Measurements from ENCODE around the gene BRSK2.

The BRSK2 gene

DNA sequence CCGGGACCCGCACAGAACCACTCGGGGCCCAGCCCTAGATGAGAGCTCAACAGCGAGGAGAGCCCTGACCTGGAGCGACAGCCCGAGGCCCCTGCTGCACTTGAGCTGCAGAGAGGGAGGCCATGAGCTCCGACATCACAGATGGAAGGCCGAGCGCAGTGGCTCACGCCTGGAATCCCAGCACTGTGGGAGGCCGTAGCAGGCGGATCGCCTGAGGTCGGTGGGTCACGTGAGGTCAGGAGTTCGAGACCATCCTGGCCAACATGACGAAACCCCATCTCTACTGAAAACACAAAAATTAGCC is 13.8 kb upstream of the BRSK2 start:
- Histone ChIP-seq H3K4me2 (no peak overlapping the region), H3K36me3 (no peaks in the 10 kb centered on the region), H3K4me3 (no peak overlapping the region), H4K20me1 (no peaks in the 10 kb centered on the region), H3K9ac (no peak overlapping the region), H3K9me3 (no peaks in the 10 kb centered on the region), H3K27ac (no peak overlapping the region), H3K4me1 (no peaks in the 10 kb centered on the region), H3K27me3 (no peaks in the 10 kb centered on the region)
- no peak for TF ChIP-seq Cebpa-rat (IDR thresholded peaks at IDR 0.05)

DNA sequence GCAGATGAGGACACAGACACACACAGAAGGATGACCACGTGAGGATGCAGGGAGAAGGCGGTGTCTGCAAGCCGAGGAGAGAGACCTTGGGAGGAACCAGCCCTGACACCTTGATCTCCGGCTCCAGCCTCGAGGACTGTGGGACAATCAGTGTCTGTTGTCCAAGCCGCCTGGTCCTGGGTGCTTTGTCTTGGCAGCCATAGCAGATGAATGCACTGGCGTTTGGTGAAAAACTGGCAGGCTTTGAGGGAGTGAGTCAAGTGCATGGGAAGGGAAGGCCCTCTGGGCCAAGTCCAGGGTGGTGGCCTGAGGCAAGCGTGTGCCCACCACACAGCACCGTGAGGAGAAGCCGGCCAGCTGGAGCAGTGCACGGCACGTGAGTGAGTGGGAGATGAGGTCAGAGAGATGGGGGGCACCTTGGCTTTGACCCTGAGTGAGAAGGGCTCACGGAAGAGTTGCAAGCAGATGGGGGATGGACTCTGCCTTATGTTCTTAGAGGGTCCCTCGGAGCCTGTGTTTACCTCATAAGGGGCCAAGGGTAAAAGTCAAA is 12.4 kb upstream of the BRSK2 start:
- H3K36me3 ChIP-seq = no peaks in the 10 kb centered on the region
- H4K20me1 ChIP-seq = no peaks in the 10 kb centered on the region
- no peak overlapping the region for H3K27ac ChIP-seq
- no peaks in the 10 kb centered on the region for H3K4me1 ChIP-seq
- no peak overlapping the region for H3K4me2 ChIP-seq
- no peak for TF ChIP-seq Cebpa-rat (IDR thresholded peaks at IDR 0.05)
- no peak overlapping the region for H3K4me3 ChIP-seq
- no peak overlapping the region for H3K9ac ChIP-seq
- no peaks in the 10 kb centered on the region for H3K9me3 ChIP-seq
- H3K27me3 ChIP-seq = no peaks in the 10 kb centered on the region

DNA sequence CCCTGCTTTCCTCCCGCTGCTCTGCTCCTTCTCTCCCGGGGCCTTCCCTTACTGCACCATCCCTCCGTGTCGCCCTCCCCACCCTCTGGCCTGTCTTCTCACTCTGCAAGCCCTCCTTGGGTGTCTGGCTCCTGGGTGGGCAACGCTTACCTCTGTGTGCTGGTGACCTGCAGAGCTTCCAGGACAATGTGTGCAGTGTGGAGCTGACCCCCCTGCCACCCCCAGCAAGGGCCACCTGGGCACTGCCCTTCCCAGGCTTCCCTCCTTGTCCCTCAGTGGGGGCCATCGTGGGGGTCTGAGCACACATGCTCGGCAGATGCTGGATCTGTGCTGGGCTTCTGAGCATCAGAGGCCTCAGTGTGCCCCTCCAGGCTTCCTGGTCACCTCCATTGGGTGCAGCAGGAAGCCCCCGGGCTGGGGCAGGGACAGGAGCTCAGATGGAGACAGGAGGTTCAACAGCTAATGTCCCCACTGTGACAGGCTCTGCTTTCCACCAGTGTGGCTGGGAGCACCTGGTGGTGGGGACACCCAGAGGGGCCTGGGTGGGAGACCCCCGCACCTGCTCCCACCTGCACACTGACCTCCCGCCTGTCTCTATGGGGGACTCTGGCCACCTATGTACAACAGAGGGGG is 7.8 kb upstream of the BRSK2 start:
- peaks cover 25% of the 10 kb centered on the region for H3K4me1 ChIP-seq
- no peak overlapping the region for H3K4me3 ChIP-seq
- H3K36me3 ChIP-seq = no peaks in the 10 kb centered on the region
- H3K4me2 ChIP-seq = peak overlapping the region; percentile 90
- H4K20me1 ChIP-seq = no peaks in the 10 kb centered on the region
- no peaks in the 10 kb centered on the region for H3K27me3 ChIP-seq
- no peak overlapping the region for H3K27ac ChIP-seq
- no peak for TF ChIP-seq Cebpa-rat (IDR thresholded peaks at IDR 0.05)
- no peaks in the 10 kb centered on the region for H3K9me3 ChIP-seq
- H3K9ac ChIP-seq = no peak overlapping the region

DNA sequence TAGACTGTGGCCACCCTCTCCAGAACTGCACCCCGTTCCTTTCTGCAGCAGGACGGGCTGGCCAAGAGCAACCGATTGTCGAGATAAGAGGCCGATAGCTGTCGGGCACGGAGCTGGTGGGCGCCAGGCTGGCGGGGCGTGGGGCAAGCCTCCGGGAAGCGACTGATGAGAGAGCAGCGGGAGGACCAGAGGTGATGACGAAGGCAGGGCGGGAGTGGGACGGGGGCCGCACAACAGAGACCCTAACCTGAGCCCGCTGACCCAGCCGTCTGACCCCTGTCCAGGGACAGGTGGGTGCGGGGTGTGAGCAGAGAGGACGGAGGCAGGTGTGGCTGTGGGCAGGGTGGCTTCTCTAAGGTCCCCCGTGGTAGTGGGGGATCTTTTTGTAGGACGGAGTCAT is 7.3 kb upstream of the BRSK2 start:
- no peaks in the 10 kb centered on the region for H3K27me3 ChIP-seq
- H3K4me2 ChIP-seq = peak overlapping the region; percentile 90
- H4K20me1 ChIP-seq = no peaks in the 10 kb centered on the region
- peak overlapping the region; percentile 65; the same call in 1 of the 2 replicates for H3K27ac ChIP-seq
- no peaks in the 10 kb centered on the region for H3K9me3 ChIP-seq
- no peaks in the 10 kb centered on the region for H3K36me3 ChIP-seq
- no peak for TF ChIP-seq Cebpa-rat (IDR thresholded peaks at IDR 0.05)
- H3K4me3 ChIP-seq = peak overlapping the region; percentile 66
- peak overlapping the region; percentile 58; the same call in 1 of the 2 replicates for H3K9ac ChIP-seq
- peaks cover 25% of the 10 kb centered on the region for H3K4me1 ChIP-seq

DNA sequence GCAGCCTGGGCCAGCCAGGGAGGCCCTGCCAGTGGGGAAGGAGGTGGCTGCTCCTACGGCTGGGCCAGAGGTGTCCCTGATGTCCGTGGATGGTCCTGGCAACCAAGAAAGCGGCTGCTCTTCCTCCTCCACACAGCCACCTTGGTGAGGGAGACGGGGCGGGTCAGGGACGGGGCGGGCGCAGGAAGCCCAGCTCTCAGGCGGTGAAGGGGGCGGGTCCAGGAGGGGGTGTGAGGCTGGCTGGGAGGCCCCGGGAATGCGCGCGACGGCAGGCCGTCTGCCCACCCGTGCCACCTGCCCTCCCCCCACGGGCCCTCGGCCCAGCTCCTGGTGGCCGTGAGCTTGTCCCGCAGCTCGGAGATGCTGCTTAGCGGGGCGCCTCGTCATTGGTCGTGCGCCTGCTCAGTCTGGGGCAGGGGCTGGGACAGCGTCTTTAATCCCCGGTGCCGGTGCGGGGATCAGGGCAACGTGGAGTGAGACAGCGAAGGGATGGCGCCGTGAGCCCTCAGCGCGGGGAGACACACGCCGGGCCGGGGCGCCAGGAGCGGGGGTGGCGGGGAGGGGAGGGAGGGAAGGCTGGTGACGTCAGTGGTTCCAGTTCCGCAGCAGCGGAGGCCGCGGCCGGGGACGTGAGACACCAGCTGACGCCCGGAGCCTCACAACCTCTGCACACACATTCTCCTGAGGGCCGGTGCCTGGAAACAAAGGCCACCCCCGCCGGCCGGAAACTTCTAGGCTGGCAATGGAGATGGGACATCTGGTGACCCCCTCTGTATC is 6.7 kb upstream of the BRSK2 start:
- Histone ChIP-seq H3K4me3 (peak overlapping the region; percentile 66), H3K4me1 (peaks cover 28% of the 10 kb centered on the region), H3K36me3 (no peaks in the 10 kb centered on the region), H3K27ac (peak overlapping the region; percentile 65; the same call in 1 of the 2 replicates), H3K9ac (peak overlapping the region; percentile 58; the same call in 1 of the 2 replicates), H3K9me3 (no peaks in the 10 kb centered on the region), H4K20me1 (no peaks in the 10 kb centered on the region), H3K4me2 (peak overlapping the region; percentile 90), H3K27me3 (peaks cover 3% of the 10 kb centered on the region)
- no peak for TF ChIP-seq Cebpa-rat (IDR thresholded peaks at IDR 0.05)

DNA sequence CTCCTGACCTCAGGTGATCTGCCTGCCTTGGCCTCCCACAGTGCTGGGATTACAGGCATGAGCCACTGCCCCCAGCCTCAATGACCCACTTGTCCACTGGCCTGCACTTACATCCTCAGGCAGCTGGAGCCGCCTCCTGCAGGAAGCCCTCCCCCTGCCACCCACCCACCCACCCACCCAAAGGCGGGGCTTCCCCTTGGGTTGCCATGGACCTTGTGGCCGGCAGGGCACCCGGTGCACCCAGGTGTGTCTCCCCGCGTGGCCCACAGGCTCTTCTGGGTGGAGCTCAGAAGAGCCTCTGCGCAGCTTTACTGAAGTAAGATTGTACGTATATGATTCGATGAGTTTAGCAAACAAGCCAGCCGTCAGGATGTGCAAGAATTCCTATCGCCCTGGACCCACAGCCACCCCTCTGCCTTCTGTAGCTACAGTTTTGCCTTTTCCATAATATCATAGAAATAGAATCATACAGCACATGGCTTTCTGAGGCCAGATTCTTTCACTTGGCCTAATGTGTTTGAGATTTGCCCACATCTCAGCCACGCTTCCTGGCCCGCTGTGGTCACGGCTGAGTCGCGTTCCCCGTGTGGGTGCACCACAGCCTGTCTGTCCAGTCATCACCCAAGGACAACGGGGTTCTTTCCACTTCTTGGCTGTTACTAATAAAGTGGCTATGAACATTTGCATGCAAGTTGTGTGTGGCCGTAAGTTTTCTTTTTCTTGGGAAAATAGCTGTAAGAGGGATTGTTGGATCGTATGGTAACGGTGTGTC is 5.3 kb upstream of the BRSK2 start:
- H3K27me3 ChIP-seq = peaks cover 16% of the 10 kb centered on the region
- H3K27ac ChIP-seq = no peak overlapping the region
- no peaks in the 10 kb centered on the region for H4K20me1 ChIP-seq
- no peak overlapping the region for H3K9ac ChIP-seq
- H3K4me1 ChIP-seq = peaks cover 41% of the 10 kb centered on the region
- H3K36me3 ChIP-seq = no peaks in the 10 kb centered on the region
- peak overlapping the region; percentile 90 for H3K4me2 ChIP-seq
- no peak for TF ChIP-seq Cebpa-rat (IDR thresholded peaks at IDR 0.05)
- no peaks in the 10 kb centered on the region for H3K9me3 ChIP-seq
- no peak overlapping the region for H3K4me3 ChIP-seq

DNA sequence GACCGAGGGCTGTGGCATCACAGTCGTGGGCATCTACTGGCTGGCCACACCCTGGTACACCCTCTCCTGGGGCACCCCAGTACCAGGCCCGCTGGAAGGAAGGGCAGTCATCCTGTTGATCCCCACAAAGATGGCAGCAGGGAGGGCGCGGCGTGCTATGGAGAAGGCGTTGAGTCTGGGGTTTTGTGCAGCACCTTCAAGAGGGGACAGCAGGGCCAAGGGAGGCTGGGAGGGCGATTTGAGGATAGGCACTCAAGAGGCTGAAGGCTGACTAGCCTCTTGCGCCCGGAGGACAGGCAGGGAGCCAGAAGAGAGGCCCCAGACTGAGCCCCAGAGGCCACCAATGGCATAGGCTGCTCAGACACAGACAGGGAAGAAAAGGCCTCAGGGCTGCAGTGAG is 2.2 kb upstream of the BRSK2 start:
- Histone ChIP-seq H3K27me3 (peaks cover 48% of the 10 kb centered on the region), H3K4me3 (no peak overlapping the region), H3K36me3 (no peaks in the 10 kb centered on the region), H4K20me1 (peaks cover 20% of the 10 kb centered on the region), H3K9ac (no peak overlapping the region), H3K27ac (no peak overlapping the region), H3K4me2 (peak overlapping the region; percentile 100; the same call in 1 of the 2 replicates), H3K4me1 (peaks cover 41% of the 10 kb centered on the region), H3K9me3 (no peaks in the 10 kb centered on the region)
- TF ChIP-seq Cebpa-rat (IDR thresholded peaks at IDR 0.05) = no peak

DNA sequence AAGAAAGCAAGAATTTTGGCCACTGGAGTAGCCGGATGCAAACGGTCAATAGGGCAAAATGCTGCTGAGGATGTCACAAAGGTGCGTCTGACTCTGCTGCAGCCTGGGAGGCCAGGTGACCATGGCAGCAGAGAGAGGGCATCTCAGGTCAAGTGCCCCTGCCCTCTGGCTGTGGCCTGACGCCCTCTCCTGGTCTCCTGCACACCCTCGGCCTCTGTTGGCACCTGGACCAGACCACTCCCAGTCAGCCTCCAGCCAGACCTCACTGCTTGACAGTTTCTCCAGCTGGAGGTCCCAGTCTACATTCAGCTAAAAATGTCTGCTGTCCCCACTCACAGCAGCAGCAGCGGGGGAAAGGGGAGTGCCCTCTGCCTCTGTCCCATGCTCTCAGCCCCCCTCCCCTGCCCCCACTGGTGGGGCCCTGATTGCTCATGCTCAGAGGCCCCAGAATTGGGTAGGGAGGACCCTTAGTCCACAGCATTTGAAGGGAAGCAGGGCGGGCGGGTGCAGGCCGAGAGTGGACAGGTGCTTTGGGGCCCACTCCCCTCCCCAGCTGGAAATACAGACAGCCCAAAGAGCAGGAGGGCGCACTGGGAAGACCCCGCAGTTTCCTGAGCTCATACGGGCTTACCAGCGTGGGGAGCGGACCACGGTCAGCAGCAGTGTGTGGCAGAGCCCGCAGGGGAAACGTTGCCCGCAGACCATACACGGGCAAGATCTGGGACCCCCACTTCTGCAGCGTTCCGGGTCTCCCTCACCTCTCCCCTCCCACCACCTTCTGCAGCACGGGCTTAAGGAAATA is 1.6 kb upstream of the BRSK2 start:
- no peaks in the 10 kb centered on the region for H3K36me3 ChIP-seq
- H3K9ac ChIP-seq = no peak overlapping the region
- H3K4me3 ChIP-seq = peak overlapping the region; percentile 68
- peaks cover 54% of the 10 kb centered on the region for H3K27me3 ChIP-seq
- peaks cover 38% of the 10 kb centered on the region for H3K4me1 ChIP-seq
- TF ChIP-seq Cebpa-rat (IDR thresholded peaks at IDR 0.05) = no peak
- peaks cover 27% of the 10 kb centered on the region for H4K20me1 ChIP-seq
- H3K9me3 ChIP-seq = no peaks in the 10 kb centered on the region
- H3K4me2 ChIP-seq = peak overlapping the region; percentile 100
- no peak overlapping the region for H3K27ac ChIP-seq

DNA sequence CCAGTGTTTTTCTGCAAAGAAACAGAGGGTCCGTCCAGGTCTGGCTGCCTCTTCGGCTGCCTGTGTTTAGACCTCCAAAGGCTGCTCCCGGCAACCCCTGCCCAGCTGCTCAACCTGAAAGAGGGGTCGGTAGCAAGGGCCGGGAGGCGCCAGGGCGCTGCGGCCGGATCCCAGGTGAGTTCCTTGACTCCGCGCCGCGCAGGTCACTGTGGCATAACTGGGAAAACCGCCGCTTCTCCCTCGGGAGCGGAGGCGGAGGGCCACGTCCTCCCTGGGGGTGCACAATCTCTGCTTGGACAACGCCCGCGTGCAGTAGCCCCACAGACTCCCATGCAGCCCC is 1.0 kb upstream of the BRSK2 start:
- H3K27ac ChIP-seq = no peak overlapping the region
- no peak overlapping the region; the same call in 1 of the 2 replicates for H3K9ac ChIP-seq
- H4K20me1 ChIP-seq = peaks cover 29% of the 10 kb centered on the region
- peak overlapping the region; percentile 100 for H3K4me2 ChIP-seq
- H3K4me3 ChIP-seq = peak overlapping the region; percentile 68
- H3K36me3 ChIP-seq = no peaks in the 10 kb centered on the region
- peaks cover 59% of the 10 kb centered on the region for H3K27me3 ChIP-seq
- H3K9me3 ChIP-seq = no peaks in the 10 kb centered on the region
- peaks cover 33% of the 10 kb centered on the region for H3K4me1 ChIP-seq
- TF ChIP-seq Cebpa-rat (IDR thresholded peaks at IDR 0.05) = no peak

Data from BLaER1 (cell line).